ENCODE data around the gene RBM38. TPM values are rescaled to one million over a fixed set of nuclear protein-coding genes. Genes with fewer than 3 reads are reported as not detected.

Gene RBM38
- total RNA-seq, 1 experiment from 2014 or later, result 39.9 TPM

GRCh38 chr20:57382516-57382915, 8.7 kb upstream of the RBM38 start:
- ATAC-seq, result no peak
- BruUV-seq (replicated peaks), result no TSS peak
- in situ Hi-C loops (cut with HindIII; ENCODE audit: low pct_unique_long_range_greater_than_20kb, low sequenced_read_pairs), result no loop called here

More at GRCh38 chr20:57382516-57382915, 8.7 kb upstream of the RBM38 start:
- Histone ChIP-seq H3K36me3 (ENCODE audit: control insufficient read depth, insufficient read depth, low read length) (no peaks in the 10 kb centered on the region; the same call in 1 of the 2 replicates), H3K27ac (ENCODE audit: low read length) (no peak overlapping the region), H3K4me3 (ENCODE audit: low read depth in 2 of 2, low read length in 2 of 2) (no peak overlapping the region), H3K9me3 (ENCODE audit: control insufficient read depth, insufficient read depth, low read depth, low read length) (no peaks in the 10 kb centered on the region), H3K27me3 (ENCODE audit: control insufficient read depth, insufficient read depth, low read length) (no peaks in the 10 kb centered on the region), H3K4me1 (ENCODE audit: control insufficient read depth, insufficient read depth, low read length) (no peaks in the 10 kb centered on the region)
- no peak for DNase-seq (ENCODE audit: low read depth, low spot score)
- intact Hi-C loops (cut with micrococcal nuclease; ENCODE audit: unreplicated experiment), result no loop called here
- ChIA-PET CTCF (no interaction called here), POLR2A (no interaction called here)
- TF ChIP-seq REST (IDR thresholded peaks at IDR 0.05; ENCODE audit: insufficient read depth in 1 of 2, low read depth in 2 of 2, low read length in 1 of 2) (no peak), POLR2AphosphoS5 (IDR thresholded peaks at IDR 0.05; ENCODE audit: low read depth, low read length) (no peak), CTCF (IDR thresholded peaks at IDR 0.05) (no peak), TCF7L2 (IDR thresholded peaks at IDR 0.05; ENCODE audit: low read depth, low read length) (no peak), SIN3A (IDR thresholded peaks at IDR 0.05; ENCODE audit: borderline replicate concordance, insufficient read depth, low read depth, low read length) (no peak)

All from Panc1 (cell line).